IMR-90 (cell line): ENCODE measurements around the gene PFDN6.

ENCODE experiments used
- CEBPB ChIP-seq: IDR thresholded peaks from 2 replicates; pipeline ENCODE4 v1.6.1; 2012; ENCODE audit warnings: low read depth, low read length, improper control_type of control experiment
- CHD1 ChIP-seq: IDR thresholded peaks from 2 replicates; pipeline ENCODE4 v1.6.1; 2012; ENCODE audit warnings: low read depth, low read length, improper control_type of control experiment
- CTCF ChIP-seq: conservative IDR thresholded peaks from 2 replicates; pipeline ENCODE4 v1.5.1; 2012; ENCODE audit warnings: mild to moderate bottlenecking, low read depth, low read length, improper control_type of control experiment
- ELK1 ChIP-seq: fragments of 150-350 bp; IDR thresholded peaks from 2 replicates; pipeline ENCODE4 v1.6.1; 2016; ENCODE audit warnings: low read depth, mild to moderate bottlenecking, low read length, moderate library complexity, borderline replicate concordance
- MAFK ChIP-seq: IDR thresholded peaks from 2 replicates; pipeline ENCODE4 v1.6.1; 2012; ENCODE audit warnings: low read depth, low read length, improper control_type of control experiment
- MAZ ChIP-seq: IDR thresholded peaks from 2 replicates; pipeline ENCODE4 v1.6.1; 2012; ENCODE audit warnings: low read depth, mild to moderate bottlenecking, low read length, improper control_type of control experiment, moderate library complexity, borderline replicate concordance
- MXI1 ChIP-seq: IDR thresholded peaks from 2 replicates; pipeline ENCODE4 v1.6.1; 2012; ENCODE audit warnings: low read depth, mild to moderate bottlenecking, low read length, moderate library complexity, borderline replicate concordance
- NFE2L2 ChIP-seq: fragments of 150-350 bp; IDR thresholded peaks from 2 replicates; pipeline ENCODE4 v1.6.1; 2016; ENCODE audit warnings: low read depth, mild to moderate bottlenecking, low read length
- POLR2A ChIP-seq: IDR thresholded peaks from 2 replicates; pipeline ENCODE4 v1.6.1; 2012; ENCODE audit warnings: mild to moderate bottlenecking, low read depth, low read length
- RAD21 ChIP-seq: IDR thresholded peaks from 2 replicates; pipeline ENCODE4 v1.6.1; 2012; ENCODE audit warnings: low read length, improper control_type of control experiment
- RFX5 ChIP-seq: IDR thresholded peaks from 2 replicates; pipeline ENCODE4 v1.8.0; 2012; ENCODE audit warnings: low read depth, mild to moderate bottlenecking, low read length, moderate library complexity
- SMC3 ChIP-seq: fragments of 150-350 bp; IDR thresholded peaks from 2 replicates; pipeline ENCODE4 v1.6.1; 2016; ENCODE audit warnings: low read depth, mild to moderate bottlenecking, antibody characterized with exemption, low read length, moderate library complexity
- USF2 ChIP-seq: fragments of 150-350 bp; IDR thresholded peaks from 2 replicates; pipeline ENCODE4 v1.6.1; 2017; ENCODE audit warnings: mild to moderate bottlenecking, antibody characterized with exemption, low read length, low read depth

- no peak for TF ChIP-seq CTCF
- no peak for TF ChIP-seq POLR2A
- TF ChIP-seq SMC3 = no peak
- TF ChIP-seq CEBPB = no peak
- no peak for TF ChIP-seq MXI1
- TF ChIP-seq ELK1 = no peak
- TF ChIP-seq MAFK = no peak
- no peak for TF ChIP-seq RFX5
- no peak for TF ChIP-seq USF2
- TF ChIP-seq RAD21 = no peak
- no peak for TF ChIP-seq NFE2L2
- no peak for TF ChIP-seq CHD1
- 0 out of 2 replicates have a peak, but pooled peaks have one; percentile 2 for TF ChIP-seq MAZ
These were observed 9.4 kb downstream of the PFDN6 start, which contains the start of gene RGL2 for GRCh38 chr6:33298773-33299236.
